SK-N-SH (cell line): ENCODE data around the gene CCL24. TPM values are rescaled to one million over a fixed set of nuclear protein-coding genes. Genes with fewer than 3 reads are reported as not detected.
"Not testable (repeated sequence)": the region's sequence is repeated elsewhere in the genome, so short reads cannot be mapped to it uniquely, and the experiment has no call there.

Source experiments
- CTCF ChIA-PET: fragments of 300-600, 350-600 bp; formaldehyde crosslinking; extraction: SDS; loops from one replicate; lab custom pipeline; 2021; lab: Yijun Ruan, JAX
- POLR2A ChIA-PET: fragments of 350-600 bp; sonication (Branson Sonifier 250); formaldehyde crosslinking; extraction: SDS; loops from one replicate; lab custom pipeline; 2020; ENCODE audit warnings: antibody characterized with exemption, inconsistent platforms; lab: Yijun Ruan, JAX
- DNase-seq: peaks from one replicate; pipeline ENCODE4 v3.0.0; 2012
- H2AFZ ChIP-seq: fragments of 200-600 bp; sonication (generic); 2 replicates; pipeline ENCODE4 v1.8.1; 2016; ENCODE audit warnings: antibody characterized with exemption, mild to moderate bottlenecking, low read depth
- H3F3A ChIP-seq: fragments of 200-600 bp; sonication (generic); replicated peaks from 2 replicates; pipeline ENCODE3; 2016; ENCODE audit warnings: antibody characterized with exemption, mild to moderate bottlenecking; ENCODE audit not compliant: insufficient read depth
- H3K27ac ChIP-seq, 2 experiments: fragments of 200-500 bp in 1 of 2; fragments of 200-600 bp in 1 of 2; sonication (Bioruptor generic) in 1 of 2; sonication (generic), shearing (Covaris generic) in 1 of 2; 2 replicates each; pipeline versions ENCODE4 v1.5.1 to v1.6.1; 2014 to 2016; ENCODE audit warnings: low read depth in 2 of 2, inconsistent platforms in 1 of 2, low read length in 1 of 2, mild to moderate bottlenecking in 1 of 2, mixed read lengths in 1 of 2
- H3K27me3 ChIP-seq: fragments of 200-600 bp; sonication (generic), shearing (Covaris generic); 2 replicates; pipeline ENCODE4 v1.6.1; 2016; ENCODE audit warnings: mixed run types; ENCODE audit not compliant: insufficient read depth
- H3K36me3 ChIP-seq, 2 experiments: fragments of 200-500 bp in 1 of 2; fragments of 200-600 bp in 1 of 2; sonication (Bioruptor generic) in 1 of 2; sonication (generic) in 1 of 2; replicated peaks in 1 of 2; 2 replicates each; pipeline versions ENCODE3 to v1.5.1; 2014 to 2016; ENCODE audit warnings: low read length in 1 of 2, mild to moderate bottlenecking in 1 of 2; ENCODE audit not compliant: insufficient read depth in 2 of 2, control insufficient read depth in 1 of 2
- H3K4me1 ChIP-seq, 2 experiments: fragments of 200-500 bp in 1 of 2; fragments of 200-600 bp in 1 of 2; sonication (Bioruptor generic) in 1 of 2; sonication (generic), shearing (Covaris generic) in 1 of 2; 2 replicates each; pipeline versions ENCODE4 v1.5.1 to v1.6.1; 2014 to 2016; ENCODE audit warnings: low read depth in 1 of 2, low read length in 1 of 2, mixed run types in 1 of 2; ENCODE audit not compliant: insufficient read depth in 2 of 2, control insufficient read depth in 1 of 2
- H3K4me2 ChIP-seq: fragments of 200-600 bp; sonication (generic), shearing (Covaris generic); 2 replicates; pipeline ENCODE4 v1.6.1; 2017; ENCODE audit warnings: mixed run types
- H3K4me3 ChIP-seq, 2 experiments: fragments of 200-500 bp in 1 of 2; fragments of 200-600 bp in 1 of 2; sonication (Bioruptor generic) in 1 of 2; sonication (generic), shearing (Covaris generic) in 1 of 2; 2 replicates each; pipeline versions ENCODE4 v1.5.1 to v1.8.1; 2014 to 2016; ENCODE audit warnings: low read depth in 2 of 2, inconsistent platforms in 1 of 2, low read length in 1 of 2, mild to moderate bottlenecking in 1 of 2, mixed read lengths in 1 of 2, moderate library complexity in 1 of 2
- H3K79me2 ChIP-seq: fragments of 200-600 bp; sonication (generic); 2 replicates; pipeline ENCODE4 v1.8.1; 2017; ENCODE audit warnings: mild to moderate bottlenecking; ENCODE audit not compliant: insufficient read depth
- H3K9ac ChIP-seq: fragments of 200-600 bp; sonication (generic); 2 replicates; pipeline ENCODE4 v1.6.1; 2017; ENCODE audit warnings: mixed run types
- H3K9me2 ChIP-seq: fragments of 200-600 bp; sonication (generic); 2 replicates; pipeline ENCODE4 v1.6.1; 2017; ENCODE audit warnings: mixed run types
- H3K9me3 ChIP-seq: fragments of 200-600 bp; sonication (generic); 2 replicates; pipeline ENCODE4 v1.6.1; 2017; ENCODE audit warnings: mixed run types, mild to moderate bottlenecking, moderate library complexity
- H4K20me1 ChIP-seq: fragments of 200-600 bp; sonication (generic); 2 replicates; pipeline ENCODE4 v1.6.1; 2017; ENCODE audit warnings: mild to moderate bottlenecking, mixed run types; ENCODE audit not compliant: insufficient read depth
- CHD2 ChIP-seq: fragments of 150-350 bp; IDR thresholded peaks from 2 replicates; pipeline ENCODE4 v1.6.1; 2018; ENCODE audit warnings: low read length; ENCODE audit not compliant: partially characterized antibody
- ELF1 ChIP-seq: IDR thresholded peaks from 2 replicates; pipeline ENCODE4 v1.4.0; 2012
- EP300 ChIP-seq, 2 experiments: IDR thresholded peaks; 2 replicates each; pipeline versions ENCODE4 v1.4.0 to v1.6.1; 2012; ENCODE audit warnings: borderline replicate concordance in 1 of 2, low read depth in 1 of 2, low read length in 1 of 2
- FOSL2 ChIP-seq: IDR thresholded peaks from 2 replicates; pipeline ENCODE4 v1.4.0; 2012; ENCODE audit warnings: low read depth, mild to moderate bottlenecking, moderate library complexity, borderline replicate concordance
- FOXM1 ChIP-seq: IDR thresholded peaks from 2 replicates; pipeline ENCODE4 v1.4.0; 2012; ENCODE audit warnings: low read depth, mild to moderate bottlenecking
- IRF3 ChIP-seq: fragments of 150-350 bp; IDR thresholded peaks from 2 replicates; pipeline ENCODE4 v1.6.1; 2016; ENCODE audit warnings: mild to moderate bottlenecking, low read depth, low read length
- JUND ChIP-seq: IDR thresholded peaks from 2 replicates; pipeline ENCODE4 v1.4.0; 2012
- MEF2A ChIP-seq: IDR thresholded peaks from 2 replicates; pipeline ENCODE4 v1.4.0; 2012; ENCODE audit warnings: low read depth, borderline replicate concordance
- MXI1 ChIP-seq: IDR thresholded peaks from 2 replicates; pipeline ENCODE4 v1.6.1; 2012; ENCODE audit warnings: mild to moderate bottlenecking, low read depth, low read length, improper control_type of control experiment
- NFIC ChIP-seq: IDR thresholded peaks from 2 replicates; pipeline ENCODE4 v1.4.0; 2012; ENCODE audit warnings: borderline replicate concordance
- NRF1 ChIP-seq: IDR thresholded peaks from 2 replicates; pipeline ENCODE4 v1.6.1; 2012; ENCODE audit warnings: low read depth, mild to moderate bottlenecking, low read length
- POLR2AphosphoS5 ChIP-seq: IDR thresholded peaks from 2 replicates; pipeline ENCODE4 v1.6.1; 2012; ENCODE audit warnings: low read depth, low read length
- RFX5 ChIP-seq: IDR thresholded peaks from 2 replicates; pipeline ENCODE4 v1.6.1; 2012; ENCODE audit warnings: mild to moderate bottlenecking, improper control_type of control experiment, low read length
- SIN3A ChIP-seq: IDR thresholded peaks from 2 replicates; pipeline ENCODE4 v1.6.1; 2012; ENCODE audit warnings: low read depth, mild to moderate bottlenecking, low read length, moderate library complexity, borderline replicate concordance
- TAF1 ChIP-seq: IDR thresholded peaks from 2 replicates; pipeline ENCODE4 v1.6.1; 2012; ENCODE audit warnings: low read depth, mild to moderate bottlenecking, low read length, moderate library complexity, borderline replicate concordance
- TCF12 ChIP-seq: IDR thresholded peaks from 2 replicates; pipeline ENCODE4 v1.4.0; 2012
- USF1 ChIP-seq: IDR thresholded peaks from 2 replicates; pipeline ENCODE4 v1.4.0; 2012; ENCODE audit warnings: low read depth, borderline replicate concordance
- USF2 ChIP-seq: fragments of 150-350 bp; IDR thresholded peaks from 2 replicates; pipeline ENCODE4 v1.6.1; 2017; ENCODE audit warnings: antibody characterized with exemption, low read length, low read depth, borderline replicate concordance
- YY1 ChIP-seq: IDR thresholded peaks from 2 replicates; pipeline ENCODE4 v1.4.0; 2012; ENCODE audit warnings: low read depth, mild to moderate bottlenecking
- WGBS: methylation state at CpG from one replicate; pipeline ENCODE4 v1.1.6; 2017; ENCODE audit warnings: low lambda C conversion rate; 5-methylcytosine and 5-hydroxymethylcytosine counted together
- polyA plus RNA-seq, 3 experiments: library from polyadenylated mRNA; depleted of rRNA; stranded (reverse); fragments of >200 nt; gene quantifications; 2 replicates each; pipeline ENCODE4 v1.2.3, GENCODE V29; 2012

The CCL24 gene
- polyA plus RNA-seq, 1 of the 3 experiments (the other 2 are of a cell fraction): not detected

GRCh38 chr7:75829656-75830055, 16.1 kb upstream of the CCL24 start:
- POLR2A ChIA-PET, CTCF ChIA-PET, H3K9me3 ChIP-seq, H2AFZ ChIP-seq, H4K20me1 ChIP-seq, H3K4me3 ChIP-seq, H3K9me2 ChIP-seq, H3F3A ChIP-seq, H3K4me1 ChIP-seq, H3K4me2 ChIP-seq, H3K9ac ChIP-seq, DNase-seq, H3K36me3 ChIP-seq, H3K27ac ChIP-seq, H3K79me2 ChIP-seq: not testable (repeated sequence)
- WGBS: 79% methylated on average over 6 of the region's 6 CpGs
- peaks cover 20% of the 10 kb centered on the region; the same call in 1 of the 2 replicates for H3K27me3 ChIP-seq

- H4K20me1 ChIP-seq: no peaks in the 10 kb centered on the region
- no peak overlapping the region for H3K4me3 ChIP-seq
- no peaks in the 10 kb centered on the region for H3F3A ChIP-seq
- H3K4me2 ChIP-seq: no peak overlapping the region
- no peak overlapping the region for H3K9ac ChIP-seq
- no peak for DNase-seq
- no peaks in the 10 kb centered on the region for H3K79me2 ChIP-seq
- ChIA-PET CTCF (interaction anchor here (1.8 kb wide), 1 partner anchor 197 kb away, joined by 4 read pairs; no protein-coding TSS in a partner anchor), POLR2A (interaction anchor here (0.6 kb wide), 1 partner anchor 63 kb away, joined by 4 read pairs; no protein-coding TSS in a partner anchor)
- no peaks in the 10 kb centered on the region for H3K4me1 ChIP-seq
- H2AFZ ChIP-seq: no peak overlapping the region
- no peaks in the 10 kb centered on the region for H3K9me3 ChIP-seq
- TF ChIP-seq NRF1 (no peak), POLR2AphosphoS5 (no peak), JUND (no peak), YY1 (no peak), SIN3A (no peak), ELF1 (no peak), TCF12 (no peak)
- H3K27me3 ChIP-seq: peaks cover 18% of the 10 kb centered on the region
- no peaks in the 10 kb centered on the region for H3K36me3 ChIP-seq
- WGBS: 49% methylated on average over 9 of the region's 9 CpGs
- H3K27ac ChIP-seq: no peak overlapping the region
- H3K9me2 ChIP-seq: no peaks in the 10 kb centered on the region
These were observed 9.7 kb upstream of the CCL24 start for GRCh38 chr7:75823198-75823910.

- no peak overlapping the region for H3K4me2 ChIP-seq
- H3F3A ChIP-seq: no peaks in the 10 kb centered on the region
- no peak overlapping the region for H3K9ac ChIP-seq
- WGBS: 30% methylated on average over 1 of the region's 1 CpG
- no peaks in the 10 kb centered on the region for H3K9me2 ChIP-seq
- no peak for DNase-seq
- POLR2A ChIA-PET: no interaction called here
- H3K36me3 ChIP-seq: no peaks in the 10 kb centered on the region
- H4K20me1 ChIP-seq: no peaks in the 10 kb centered on the region
- TF ChIP-seq FOSL2 (no peak), RFX5 (no peak), FOXM1 (no peak), MEF2A (no peak), IRF3 (no peak), CHD2 (no peak), EP300 (IDR thresholded peaks at IDR 0.05; ENCODE audit: borderline replicate concordance in 1 of 2, low read depth in 1 of 2, low read length in 1 of 2) (no peak), USF2 (no peak), TCF12 (no peak), USF1 (no peak), TAF1 (no peak), NFIC (no peak), MXI1 (no peak)
- no peak overlapping the region for H3K4me3 ChIP-seq
- H3K27me3 ChIP-seq: peaks cover 11% of the 10 kb centered on the region
- H3K79me2 ChIP-seq: no peaks in the 10 kb centered on the region
- no peak overlapping the region for H2AFZ ChIP-seq
- no peak overlapping the region for H3K27ac ChIP-seq
- H3K4me1 ChIP-seq: no peaks in the 10 kb centered on the region
- CTCF ChIA-PET: no interaction called here
- no peaks in the 10 kb centered on the region for H3K9me3 ChIP-seq
These were observed 7.1 kb upstream of the CCL24 start for GRCh38 chr7:75820688-75821087.
